NCI-H1105 treated with DMSO at 0.1 percent for 48 hours (cell line): ENCODE results near the gene DENND11.

Source experiments
- DNase-seq: peaks from one replicate; lab custom pipeline; 2025; lab: John Stamatoyannopoulos, UW

Gene DENND11, protein sequence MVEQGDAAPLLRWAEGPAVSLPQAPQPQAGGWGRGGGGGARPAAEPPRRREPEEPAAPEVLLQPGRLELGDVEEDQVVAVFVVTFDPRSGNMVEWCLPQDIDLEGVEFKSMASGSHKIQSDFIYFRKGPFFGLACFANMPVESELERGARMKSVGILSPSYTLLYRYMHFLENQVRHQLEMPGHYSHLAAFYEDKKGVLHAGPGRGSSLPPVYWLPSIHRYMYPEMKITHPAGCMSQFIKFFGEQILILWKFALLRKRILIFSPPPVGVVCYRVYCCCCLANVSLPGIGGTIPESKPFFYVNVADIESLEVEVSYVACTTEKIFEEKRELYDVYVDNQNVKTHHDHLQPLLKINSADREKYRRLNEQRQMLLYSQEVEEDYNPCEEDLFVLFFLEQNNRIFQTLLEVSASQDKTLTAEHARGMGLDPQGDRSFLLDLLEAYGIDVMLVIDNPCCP

DNA sequence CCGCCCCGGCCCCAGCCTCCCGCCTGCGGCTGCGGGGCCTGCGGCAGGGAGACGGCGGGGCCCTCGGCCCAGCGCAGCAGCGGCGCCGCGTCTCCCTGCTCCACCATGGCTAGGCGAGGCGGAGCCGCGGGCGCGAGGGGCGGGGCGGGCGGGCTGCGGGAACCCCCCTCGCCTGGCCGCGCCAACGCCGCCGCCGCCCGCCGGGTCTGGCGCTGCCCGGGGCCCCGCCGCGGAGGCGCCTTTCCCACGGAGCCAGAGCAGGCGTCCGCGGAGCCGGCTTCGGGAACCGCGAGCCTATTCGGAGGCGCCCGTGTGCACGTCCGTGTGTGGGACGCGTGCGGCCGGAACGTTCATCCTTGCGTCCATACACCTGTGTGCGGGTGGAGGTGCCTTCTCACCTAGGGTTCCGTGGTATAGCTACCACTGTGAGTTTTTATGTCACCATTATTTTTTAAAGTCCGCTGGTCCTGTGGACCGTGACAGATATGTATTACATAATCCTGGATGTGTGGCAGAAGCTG lies at the start of gene DENND11:
Gene DENND11 (minus strand): TSS at position 120 of the 521 bp plus-strand sequence. CDS start 13 bp downstream, at position 107.
- peak; percentile 61 for DNase-seq

DNA sequence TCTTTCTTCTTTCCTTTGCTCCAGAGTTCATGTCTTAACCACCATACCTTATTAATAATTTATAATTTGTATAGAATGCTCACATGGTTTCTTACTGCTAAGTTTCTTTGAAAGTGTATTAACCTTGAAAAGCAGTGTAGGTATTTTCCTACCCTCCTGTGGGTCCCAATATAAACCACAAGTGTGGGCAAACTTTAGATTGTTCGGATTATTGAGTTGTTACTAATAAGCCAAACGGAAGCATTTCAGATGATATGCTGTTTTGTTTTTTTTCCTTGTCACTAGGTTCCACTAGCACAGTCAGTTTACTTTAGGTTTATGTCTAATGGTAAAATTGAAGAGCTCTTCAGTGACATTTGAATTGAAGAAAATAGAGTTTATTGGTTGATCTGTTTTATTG lies 46.4 kb upstream of the DENND11 start:
- no peak for DNase-seq

- DNase-seq, result no peak
Measured at GRCh38 chr7:141744131-141744530, 42.2 kb upstream of the DENND11 start.

GRCh38 chr7:141742229-141742628 lies 40.3 kb upstream of the DENND11 start:
- DNase-seq, result no peak

DNA sequence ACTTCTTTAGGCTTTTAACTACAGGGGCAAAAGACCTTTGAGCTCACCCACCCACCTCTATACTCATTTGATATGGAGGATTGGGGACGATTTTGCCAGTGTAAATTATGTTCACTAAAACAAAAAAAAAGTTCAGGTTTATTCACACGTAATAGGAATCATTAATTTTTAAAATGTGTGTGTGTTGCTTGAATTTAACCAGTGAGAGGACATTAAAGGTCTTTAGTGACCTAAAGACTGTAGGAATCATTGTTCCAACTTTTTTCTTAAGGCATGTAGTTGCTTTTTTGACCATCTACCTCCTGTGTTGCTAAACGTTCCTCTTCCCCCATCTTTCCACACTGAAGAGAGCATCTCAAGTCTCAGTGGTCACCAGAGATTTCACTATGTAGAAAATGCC lies 37.3 kb upstream of the DENND11 start:
- no peak for DNase-seq

- DNase-seq, result no peak
Measured at GRCh38 chr7:141738592-141739013, 36.6 kb upstream of the DENND11 start.

DNA sequence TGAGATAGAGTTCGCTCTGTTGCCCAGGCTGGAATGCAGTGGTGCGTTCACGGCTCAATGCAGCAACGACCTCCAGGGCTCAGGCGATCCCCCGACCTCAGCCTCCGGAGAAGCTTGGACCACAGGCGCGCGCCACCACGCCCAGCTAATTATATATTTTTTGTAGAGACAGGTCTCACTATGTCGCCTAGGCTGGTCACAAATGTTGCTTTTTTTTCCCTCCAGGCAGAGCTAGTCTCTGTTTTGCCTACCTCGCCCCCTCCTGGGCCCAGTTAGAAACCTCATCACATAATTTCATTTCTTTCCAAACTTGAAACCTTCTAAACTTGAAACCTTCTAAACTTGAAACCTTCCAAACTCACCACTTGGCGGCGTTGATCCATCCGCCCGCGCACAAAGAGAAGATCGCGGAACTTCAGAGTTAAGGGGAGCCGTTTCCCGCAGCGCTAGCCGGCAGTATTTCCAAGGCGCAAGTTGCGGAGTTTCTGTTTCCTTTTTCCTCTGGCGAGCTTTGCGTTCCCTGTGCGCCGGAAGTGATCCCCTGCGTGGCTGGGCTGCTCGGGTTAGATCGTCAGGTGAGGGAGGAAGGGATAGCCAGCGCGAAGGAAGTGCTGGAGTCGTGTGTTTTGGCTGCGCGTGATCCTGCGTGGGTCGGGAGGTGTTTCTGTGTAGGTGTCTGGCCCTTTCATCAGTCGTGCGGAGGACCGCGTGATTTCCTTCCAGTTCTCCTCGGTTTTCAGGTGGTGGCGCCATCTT lies 36.0 kb upstream of the DENND11 start, which contains the start of gene SSBP1:
Gene SSBP1 (plus strand): TSS at position 523 of the 756 bp plus-strand sequence. CDS start 809 bp downstream, outside the sequence.
- peak; percentile 98 for DNase-seq

DNA sequence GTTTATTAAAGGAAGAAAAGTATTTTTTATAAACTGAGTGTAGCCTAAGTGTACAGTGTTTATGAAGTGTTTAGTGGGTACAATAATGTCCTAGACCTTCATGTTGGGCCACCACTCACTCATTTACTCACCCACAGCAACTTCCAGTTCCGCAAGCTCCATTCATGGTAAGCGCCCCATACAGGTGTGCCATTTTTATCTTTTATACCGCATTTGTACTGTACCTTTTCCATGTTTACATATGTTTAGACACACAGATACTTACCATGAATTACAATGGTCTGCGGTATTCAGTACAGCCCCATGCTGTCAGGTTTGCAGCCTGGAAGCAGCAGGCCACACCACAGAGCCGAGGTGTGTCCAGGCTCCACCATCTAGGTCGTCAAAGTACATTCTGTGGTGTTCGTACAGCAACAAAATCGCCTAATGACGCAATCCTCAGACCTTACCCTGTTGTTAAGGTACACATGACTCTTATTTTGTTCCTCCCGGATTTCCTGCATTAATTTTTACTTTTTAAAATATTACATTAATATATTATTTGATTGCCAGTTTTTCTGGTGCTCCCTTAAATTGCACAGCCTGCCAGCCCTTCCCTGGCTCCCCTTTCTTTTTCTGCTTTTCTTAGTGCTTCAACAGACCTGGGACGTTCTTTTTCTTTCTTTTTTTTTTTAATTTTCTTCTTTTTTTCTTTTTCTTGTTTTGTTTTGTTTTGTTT lies 35.3 kb upstream of the DENND11 start:
- DNase-seq, result no peak

DNA sequence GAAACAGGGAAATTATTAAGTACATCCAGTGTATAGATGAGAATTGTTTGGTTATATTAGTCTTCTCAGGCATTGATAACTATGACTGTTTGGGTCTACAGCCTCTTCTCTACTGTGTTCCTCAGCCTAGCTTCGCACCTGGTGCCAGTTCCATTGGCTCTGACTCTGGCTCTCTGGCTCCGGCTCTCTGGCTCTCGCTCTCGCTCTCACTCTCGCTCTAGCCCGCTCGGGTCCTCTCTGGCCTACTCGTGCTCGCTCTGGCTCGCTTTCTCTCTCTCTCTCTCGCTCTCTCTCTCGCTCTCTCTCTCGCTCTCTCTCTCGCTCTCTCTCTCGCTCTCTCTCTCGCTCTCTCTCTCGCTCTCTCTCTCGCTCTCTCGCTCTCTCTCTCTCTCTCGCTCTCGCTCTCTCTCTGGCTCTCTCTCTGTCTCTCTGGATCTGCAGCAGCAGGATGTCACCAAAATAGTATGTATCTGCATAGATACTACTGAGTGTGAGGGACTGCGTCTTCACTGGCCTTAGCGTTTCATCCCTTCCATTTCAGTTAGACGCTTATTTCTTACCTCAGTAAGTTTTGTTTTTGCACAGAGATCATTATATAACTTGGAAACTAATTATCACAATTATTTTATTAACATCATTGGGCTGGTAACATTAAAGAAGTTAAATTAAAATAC lies 29.6 kb upstream of the DENND11 start:
- no peak for DNase-seq

- DNase-seq, result no peak
Measured at GRCh38 chr7:141729020-141729419, 27.1 kb upstream of the DENND11 start.

- no peak for DNase-seq
Measured at GRCh38 chr7:141722529-141722928, 20.6 kb upstream of the DENND11 start.

DNA sequence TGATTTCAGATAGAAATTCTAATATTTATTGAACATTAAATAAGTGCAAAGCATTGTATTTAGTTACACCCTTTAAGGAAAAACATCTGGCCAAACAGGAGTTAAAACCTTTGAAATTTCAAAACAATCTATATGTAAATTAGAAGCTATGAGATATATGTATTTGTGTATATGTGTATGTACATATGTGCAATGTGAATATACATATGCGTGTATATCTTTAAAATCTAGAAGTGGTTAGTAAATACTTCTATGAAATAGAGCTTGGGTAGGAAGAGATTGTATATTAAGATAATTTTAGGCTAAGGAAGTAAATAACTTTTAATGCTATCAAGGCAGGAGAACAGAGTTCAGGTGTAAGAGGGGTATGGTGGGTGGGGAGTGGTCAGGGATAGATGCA lies 15.5 kb upstream of the DENND11 start:
- DNase-seq, result no peak

DNA sequence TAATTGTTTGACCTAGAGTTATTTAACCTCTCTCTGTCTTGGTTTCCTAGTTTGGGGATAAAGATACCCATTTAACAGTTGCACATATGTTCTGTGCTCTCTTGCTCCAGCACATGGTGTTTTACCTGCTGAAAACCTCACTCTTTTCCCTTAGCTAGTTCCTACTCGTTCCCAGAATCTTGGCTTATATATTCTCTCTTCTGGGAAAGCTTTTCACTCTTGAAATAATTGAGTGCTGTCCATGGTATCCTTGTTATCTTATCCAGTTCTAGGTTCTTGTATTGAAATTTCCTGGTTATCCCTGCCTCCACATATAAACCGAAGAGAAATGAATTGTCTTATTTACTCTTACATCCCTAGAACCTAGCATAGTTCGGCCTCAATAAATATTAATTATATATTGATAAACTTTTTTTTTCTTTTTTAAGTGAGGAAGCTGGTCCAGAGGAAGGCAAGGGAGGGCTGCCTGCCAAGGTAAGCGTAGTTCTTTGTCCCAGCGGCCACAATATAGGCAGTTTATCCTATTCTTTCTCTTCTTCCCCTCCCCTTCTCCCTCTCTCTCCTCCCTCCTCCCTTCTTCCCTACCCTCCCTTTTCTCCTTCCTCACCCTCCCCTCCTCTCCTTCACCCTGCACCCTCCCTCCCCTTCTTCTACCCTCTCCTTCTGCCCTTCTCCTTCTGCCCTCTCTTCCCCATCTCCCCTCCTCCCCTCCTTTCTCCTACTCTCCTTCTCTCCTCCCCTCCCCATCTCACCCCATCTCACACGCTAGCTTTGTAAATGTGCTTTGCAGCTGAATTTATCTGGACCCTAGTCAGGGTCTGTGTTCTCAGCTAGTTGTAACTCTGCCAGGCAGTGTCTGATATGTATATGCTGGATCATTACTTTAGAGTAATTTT lies 14.1 kb upstream of the DENND11 start:
- DNase-seq, result no peak

DNA sequence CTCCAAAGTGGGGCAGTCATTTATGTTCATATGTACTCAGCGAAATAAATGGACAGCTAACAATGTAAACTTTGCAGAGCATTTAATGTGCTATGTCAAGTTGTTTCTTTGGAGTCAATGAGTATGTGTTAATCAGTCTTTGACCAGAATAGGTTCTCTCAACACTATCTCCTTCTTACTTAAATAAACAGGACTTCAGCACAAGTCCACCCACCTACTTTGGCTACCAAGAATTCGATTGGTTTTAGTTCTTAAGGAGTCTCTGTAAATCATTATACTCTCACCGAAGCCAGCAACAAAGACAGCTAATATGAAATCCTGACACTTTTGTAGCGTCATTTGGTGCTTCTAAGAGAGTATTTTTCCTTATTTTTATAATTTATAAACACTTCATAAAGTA lies 13.1 kb upstream of the DENND11 start:
- no peak for DNase-seq

GRCh38 chr7:141714571-141714970 lies 12.6 kb upstream of the DENND11 start:
- DNase-seq, result no peak

GRCh38 chr7:141713890-141714289 lies 11.9 kb upstream of the DENND11 start:
- DNase-seq, result no peak

GRCh38 chr7:141712603-141713255 lies 10.8 kb upstream of the DENND11 start:
- DNase-seq, result no peak

- DNase-seq, result no peak
Measured at GRCh38 chr7:141710301-141710700, 8.3 kb upstream of the DENND11 start.

DNA sequence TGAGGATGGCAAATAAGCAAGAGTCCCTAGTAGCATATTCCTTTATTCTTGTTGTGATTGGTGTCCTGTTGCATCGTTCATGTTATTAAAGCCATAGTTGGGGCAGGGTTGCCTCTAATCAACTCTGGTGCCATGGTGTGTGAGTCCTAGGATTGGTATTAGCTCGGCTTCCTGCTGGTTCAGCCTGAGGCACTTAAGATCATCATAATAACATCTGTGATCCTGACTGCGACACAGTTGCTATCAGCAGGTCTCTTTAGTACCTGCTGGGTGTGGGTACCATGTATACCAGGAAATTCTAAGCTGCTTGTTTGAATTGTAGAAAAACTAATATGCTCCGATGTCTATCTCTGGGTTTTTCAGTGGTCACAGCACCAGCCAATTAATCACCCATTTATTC lies 7.8 kb upstream of the DENND11 start:
- no peak for DNase-seq

DNA sequence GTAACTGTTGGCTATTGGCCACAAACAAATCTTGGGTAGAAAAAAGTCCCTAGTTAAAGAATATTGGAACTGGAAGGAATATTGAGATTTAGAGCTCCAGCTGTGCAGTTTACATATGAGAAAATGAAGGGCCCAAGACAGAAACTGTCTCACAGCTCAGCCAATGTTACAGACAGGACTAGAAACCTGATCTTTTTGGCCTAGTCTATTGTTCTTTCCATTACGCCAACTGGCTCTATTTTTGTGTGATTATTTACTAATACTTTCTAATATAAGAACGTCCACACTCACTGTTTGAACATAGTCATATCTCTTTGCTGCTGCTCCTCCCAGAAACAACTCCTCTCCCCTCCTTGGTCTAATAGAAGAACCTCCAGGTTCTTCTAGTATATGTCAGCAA lies 7.4 kb upstream of the DENND11 start:
- no peak for DNase-seq
